Measurements from ENCODE around the gene PCDHB12.
"Not testable (repeated sequence)": the region's sequence is repeated elsewhere in the genome, so short reads cannot be mapped to it uniquely, and the experiment has no call there.

PCDHB12 gene

GRCh38 chr5:141210849-141211248 lies 2.3 kb downstream of the PCDHB12 start:
- not testable (repeated sequence) for DNase-seq

- DNase-seq: peak; percentile 18
Observed at GRCh38 chr5:141213656-141214339, 5.3 kb downstream of the PCDHB12 start, which contains the start of gene PCDHB13. Gene PCDHB13 (plus strand): TSS chr5:141213919. CDS start chr5:141214124, 205 bp downstream.

- DNase-seq: not testable (repeated sequence)
Observed at GRCh38 chr5:141214583-141214982, 6.1 kb downstream of the PCDHB12 start.

GRCh38 chr5:141215504-141215903 lies 7.0 kb downstream of the PCDHB12 start:
- not testable (repeated sequence) for DNase-seq

GRCh38 chr5:141216035-141216434 lies 7.5 kb downstream of the PCDHB12 start:
- not testable (repeated sequence) for DNase-seq

GRCh38 chr5:141223112-141223783 lies 14.7 kb downstream of the PCDHB12 start, which contains the start of gene PCDHB14:
Gene PCDHB14 (plus strand): TSS chr5:141223343. CDS start chr5:141223506, 163 bp downstream.
- DNase-seq: peak; percentile 14

- DNase-seq: not testable (repeated sequence)
Observed at GRCh38 chr5:141224844-141225243, 16.3 kb downstream of the PCDHB12 start.

GRCh38 chr5:141225421-141225820 lies 16.9 kb downstream of the PCDHB12 start:
- not testable (repeated sequence) for DNase-seq

GRCh38 chr5:141234109-141234667 lies 25.7 kb downstream of the PCDHB12 start:
- no peak for DNase-seq

GRCh38 chr5:141235922-141236321 lies 27.4 kb downstream of the PCDHB12 start:
- not testable (repeated sequence) for DNase-seq

- no peak for DNase-seq
Observed at GRCh38 chr5:141236516-141237313, 28.2 kb downstream of the PCDHB12 start.

GRCh38 chr5:141241496-141241895 lies 33.0 kb downstream of the PCDHB12 start:
- no peak for DNase-seq

GRCh38 chr5:141245250-141245717 lies 36.8 kb downstream of the PCDHB12 start, which contains the start of gene PCDHB15:
Gene PCDHB15 (plus strand): TSS chr5:141245395. CDS start chr5:141245579, 184 bp downstream.
- peak; percentile 7 for DNase-seq

- not testable (repeated sequence) for DNase-seq
Observed at GRCh38 chr5:141246971-141247370, 38.5 kb downstream of the PCDHB12 start.

GRCh38 chr5:141247434-141247833 lies 38.9 kb downstream of the PCDHB12 start:
- DNase-seq: not testable (repeated sequence)

- DNase-seq: no peak
Observed at GRCh38 chr5:141250576-141250975, 42.1 kb downstream of the PCDHB12 start.

- no peak for DNase-seq
Observed at GRCh38 chr5:141258464-141258863, 49.9 kb downstream of the PCDHB12 start.

- no peak for DNase-seq
Observed at GRCh38 chr5:141258948-141259347, 50.4 kb downstream of the PCDHB12 start.

- DNase-seq: peak; percentile 28
Observed at GRCh38 chr5:141260458-141261237, 52.1 kb downstream of the PCDHB12 start.

GRCh38 chr5:141261238-141261546 lies 52.7 kb downstream of the PCDHB12 start:
- DNase-seq: no peak

Measured in hematopoietic multipotent progenitor cell treated with erythropoietin and hydrocortisone succinate and interleukin-3 and kit ligand, for 6 days (in vitro differentiated cells).